Measurements from ENCODE around the gene FBXW11. TPM values are rescaled to one million over a fixed set of nuclear protein-coding genes. Genes with fewer than 3 reads are reported as not detected.
"Not testable (repeated sequence)": the region's sequence is repeated elsewhere in the genome, so short reads cannot be mapped to it uniquely, and the experiment has no call there.

FBXW11 gene
- total RNA-seq, 1 experiment from 2014 or later, result 71.1 TPM

DNA sequence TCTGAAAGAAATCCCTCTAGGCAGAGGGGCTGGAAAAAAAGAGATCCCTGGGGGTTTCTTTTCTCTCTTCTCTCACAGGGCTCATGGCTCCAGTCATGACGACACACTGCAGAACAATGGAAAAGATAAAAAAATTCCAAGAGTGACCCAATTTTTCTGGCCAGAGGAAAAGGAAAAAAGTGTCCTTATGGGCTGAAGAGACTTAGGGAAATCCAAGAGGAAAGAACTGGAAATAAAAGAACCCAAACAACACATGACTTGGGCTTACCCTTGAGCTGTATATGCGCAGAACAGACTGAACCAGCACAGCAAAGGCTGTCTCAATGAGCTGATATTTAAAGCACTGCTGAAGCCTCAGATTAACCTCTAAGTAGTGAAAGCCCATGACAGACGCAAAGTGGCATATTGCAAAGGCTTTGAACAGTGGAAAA, 118.4 kb downstream of the FBXW11 start:
- DNase-seq, result no peak
- H3K4me3 ChIP-seq, result no peak overlapping the region
- no peaks in the 10 kb centered on the region for H3K27me3 ChIP-seq
- peaks cover 59% of the 10 kb centered on the region for H3K36me3 ChIP-seq
- no peaks in the 10 kb centered on the region for H3K9me3 ChIP-seq

DNA sequence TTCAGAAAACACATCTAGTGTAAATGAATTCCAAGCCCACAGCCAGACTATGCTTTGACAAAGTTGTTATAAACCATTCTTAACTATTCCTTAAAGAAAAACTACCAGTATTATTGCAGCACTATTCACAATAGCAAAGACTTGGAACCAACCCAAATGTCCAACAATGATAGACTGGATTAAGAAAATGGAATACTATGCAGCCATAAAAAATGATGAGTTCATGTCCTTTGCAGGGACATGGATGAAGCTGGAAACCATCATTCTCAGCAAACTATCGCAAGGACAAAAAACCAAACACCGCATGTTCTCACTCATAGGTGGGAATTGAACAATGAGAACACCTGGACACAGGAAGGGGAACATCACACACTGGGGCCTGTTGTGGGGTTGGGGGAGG, 120.4 kb downstream of the FBXW11 start:
- H3K27me3 ChIP-seq, H3K4me3 ChIP-seq, H3K9me3 ChIP-seq, DNase-seq: not testable (repeated sequence)
- peaks cover 47% of the 10 kb centered on the region for H3K36me3 ChIP-seq

DNA sequence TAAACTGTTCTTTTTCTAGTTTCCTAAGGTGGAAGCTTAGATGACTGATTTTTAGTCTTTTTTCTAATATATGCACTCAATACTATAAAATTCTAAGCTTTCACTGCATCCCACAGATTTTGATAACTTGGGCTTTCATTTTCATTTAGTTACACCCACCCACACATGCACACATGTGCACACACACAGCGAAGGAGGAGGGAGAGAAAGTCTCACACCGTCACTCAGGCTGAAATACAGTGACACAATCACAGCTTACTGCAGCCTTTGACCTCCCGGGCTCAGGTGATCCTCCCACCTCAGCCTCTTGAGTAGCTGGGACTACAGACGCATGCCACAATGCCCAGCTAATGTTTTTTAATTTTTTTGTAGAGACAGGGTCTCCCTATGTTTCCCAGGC, 124.3 kb downstream of the FBXW11 start:
- H3K9me3 ChIP-seq, result no peaks in the 10 kb centered on the region
- no peak for DNase-seq
- no peaks in the 10 kb centered on the region for H3K27me3 ChIP-seq
- no peak overlapping the region for H3K4me3 ChIP-seq
- peaks cover 41% of the 10 kb centered on the region for H3K36me3 ChIP-seq

DNA sequence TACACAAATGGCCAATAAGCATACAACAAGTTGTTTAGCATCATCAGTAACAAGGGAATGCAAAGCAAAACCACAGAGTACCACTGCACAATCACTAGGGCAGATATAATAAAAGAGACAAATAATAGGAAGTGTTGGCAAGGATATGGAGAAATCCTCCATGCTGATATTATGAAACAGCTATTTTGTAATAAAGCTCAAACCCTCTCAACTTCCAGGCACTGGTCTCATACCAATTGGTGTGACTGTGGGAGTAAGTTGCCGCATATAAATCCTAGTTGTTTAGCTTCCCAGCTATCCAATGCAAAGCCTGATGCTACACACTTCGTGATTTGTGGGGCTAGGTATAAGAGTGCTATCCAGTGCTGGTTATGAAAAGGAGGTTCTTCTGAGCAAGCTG, 132.2 kb downstream of the FBXW11 start:
- no peak overlapping the region for H3K4me3 ChIP-seq
- DNase-seq, result no peak
- peaks cover 55% of the 10 kb centered on the region for H3K36me3 ChIP-seq

DNA sequence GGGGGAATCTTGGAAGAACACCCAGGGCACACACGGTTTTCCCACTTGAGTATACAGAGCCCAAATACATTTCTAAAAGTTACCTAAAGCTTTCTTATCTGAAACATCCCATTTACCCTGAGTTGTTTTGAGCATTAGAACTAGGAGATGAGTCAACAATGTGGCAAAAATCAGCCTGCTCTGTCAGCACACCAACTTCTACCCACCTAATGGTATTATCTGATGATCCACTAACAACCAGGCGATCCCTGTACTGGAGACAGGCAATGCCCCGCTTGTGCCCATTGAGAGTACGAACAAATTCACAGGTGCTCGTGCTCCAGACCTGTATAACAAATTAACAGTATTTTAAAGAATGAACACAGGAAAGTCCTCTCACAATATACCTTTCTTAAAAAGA, 133.8 kb downstream of the FBXW11 start:
- H3K9me3 ChIP-seq, result no peaks in the 10 kb centered on the region
- DNase-seq, result no peak
- H3K4me3 ChIP-seq, result no peak overlapping the region
- H3K27me3 ChIP-seq, result no peaks in the 10 kb centered on the region
- H3K36me3 ChIP-seq, result peaks cover 65% of the 10 kb centered on the region

More for the DNA sequence above, 132.2 kb downstream of the FBXW11 start:
- H3K9me3 ChIP-seq, result no peaks in the 10 kb centered on the region
- H3K27me3 ChIP-seq, result no peaks in the 10 kb centered on the region

DNA sequence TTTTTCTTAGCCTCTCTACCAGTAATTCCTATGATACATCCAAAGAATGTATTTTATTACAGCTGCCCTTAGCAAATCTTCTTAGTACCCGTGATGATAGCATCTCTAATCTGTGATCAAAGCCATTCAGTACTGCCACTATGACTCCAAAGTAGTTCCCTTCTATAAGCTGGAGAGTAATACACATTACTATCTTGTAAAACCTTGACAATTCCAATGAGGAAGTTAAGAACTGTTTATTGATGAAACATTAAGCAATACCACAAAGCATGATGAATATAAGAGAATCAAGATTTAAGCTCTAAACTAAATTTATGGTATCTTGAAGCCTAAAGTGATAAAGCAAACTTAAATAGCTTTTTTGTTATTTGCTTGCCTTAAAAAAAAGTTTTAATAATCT, 134.7 kb downstream of the FBXW11 start:
- H3K9me3 ChIP-seq, result no peaks in the 10 kb centered on the region
- H3K36me3 ChIP-seq, result peaks cover 65% of the 10 kb centered on the region
- no peak for DNase-seq
- H3K27me3 ChIP-seq, result no peaks in the 10 kb centered on the region
- H3K4me3 ChIP-seq, result no peak overlapping the region

DNA sequence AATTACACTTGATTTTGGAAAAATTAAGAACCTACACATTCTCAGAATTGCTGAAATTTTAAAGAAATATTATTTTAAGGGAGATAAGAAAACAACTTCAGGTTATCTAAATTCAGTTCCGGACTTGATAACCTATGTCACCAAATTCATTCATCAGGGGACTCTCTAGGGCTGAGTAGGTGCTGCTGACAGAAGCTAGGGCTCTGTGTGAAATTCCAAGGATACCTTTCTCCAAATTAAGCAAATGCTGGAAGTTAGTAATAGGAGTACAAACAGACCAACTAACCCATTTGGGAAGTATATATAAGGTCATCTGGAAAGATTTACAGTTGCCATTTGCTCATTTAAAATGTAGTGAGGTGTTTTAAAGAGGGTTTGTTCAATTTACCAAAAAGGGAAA, 136.5 kb downstream of the FBXW11 start:
- Histone ChIP-seq H3K27me3 (no peaks in the 10 kb centered on the region), H3K9me3 (no peaks in the 10 kb centered on the region), H3K36me3 (peaks cover 58% of the 10 kb centered on the region), H3K4me3 (no peak overlapping the region)
- DNase-seq, result no peak

DNA sequence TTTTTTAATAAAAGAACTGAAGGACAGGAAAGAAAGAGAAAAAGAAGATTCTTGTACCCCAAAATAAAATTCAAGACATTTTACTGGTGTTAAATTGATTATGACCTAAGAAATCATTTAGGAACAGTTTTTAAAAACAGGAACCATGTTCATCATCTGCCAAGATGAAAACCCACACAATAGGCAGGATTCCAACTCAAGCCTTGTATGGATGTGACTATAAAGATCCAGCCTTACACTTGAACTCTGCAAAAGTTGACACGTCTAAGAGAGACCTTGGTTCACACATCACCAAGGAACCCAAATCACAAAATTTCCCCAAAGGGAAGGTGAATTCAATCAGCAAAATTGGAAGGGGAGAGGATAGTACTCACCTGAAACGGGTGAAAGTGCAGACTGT, 138.2 kb downstream of the FBXW11 start:
- no peak for DNase-seq
- Histone ChIP-seq H3K9me3 (no peaks in the 10 kb centered on the region), H3K36me3 (peaks cover 60% of the 10 kb centered on the region), H3K4me3 (no peak overlapping the region), H3K27me3 (no peaks in the 10 kb centered on the region)

DNA sequence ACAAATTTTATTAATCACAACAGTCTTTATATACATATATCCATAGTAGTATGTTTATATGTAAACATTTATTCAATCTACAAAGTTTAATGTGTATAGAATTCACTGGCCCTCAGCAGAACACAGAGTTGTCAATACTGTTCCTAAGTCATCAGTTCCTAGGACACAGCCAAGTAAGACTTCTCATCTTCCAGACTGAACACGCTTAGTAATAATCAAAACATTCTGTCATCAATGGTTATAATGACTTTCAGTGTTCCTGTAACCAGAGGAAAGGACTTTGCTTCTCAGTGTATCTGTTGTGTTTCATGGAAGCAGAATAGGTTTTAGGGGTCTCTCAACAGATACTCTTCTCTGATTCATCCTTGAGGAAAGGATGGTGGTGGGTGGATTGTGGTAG, 138.7 kb downstream of the FBXW11 start:
- H3K4me3 ChIP-seq, result no peak overlapping the region
- H3K36me3 ChIP-seq, result peaks cover 63% of the 10 kb centered on the region
- H3K27me3 ChIP-seq, result no peaks in the 10 kb centered on the region
- no peak for DNase-seq
- no peaks in the 10 kb centered on the region for H3K9me3 ChIP-seq

DNA sequence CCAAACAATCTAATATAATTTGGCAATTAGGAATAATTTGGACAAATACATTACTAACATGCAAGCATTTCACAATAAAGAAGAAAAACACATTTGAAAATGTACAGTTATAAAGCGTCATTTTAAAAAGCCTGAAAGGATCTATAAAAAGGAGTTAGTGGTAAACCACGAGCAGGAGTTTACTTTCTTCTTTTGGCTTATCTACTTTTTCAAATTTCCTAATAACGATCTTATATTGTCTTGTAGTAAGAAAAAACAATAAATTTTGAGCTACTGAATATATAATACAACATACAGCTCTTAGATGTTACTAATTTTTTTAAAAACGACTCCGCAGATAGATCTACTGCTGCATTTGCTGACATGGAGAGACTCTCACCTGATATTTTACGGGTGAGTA, 141.0 kb downstream of the FBXW11 start:
- Histone ChIP-seq H3K9me3 (no peaks in the 10 kb centered on the region), H3K27me3 (no peaks in the 10 kb centered on the region), H3K36me3 (peaks cover 60% of the 10 kb centered on the region), H3K4me3 (no peak overlapping the region)
- no peak for DNase-seq

DNA sequence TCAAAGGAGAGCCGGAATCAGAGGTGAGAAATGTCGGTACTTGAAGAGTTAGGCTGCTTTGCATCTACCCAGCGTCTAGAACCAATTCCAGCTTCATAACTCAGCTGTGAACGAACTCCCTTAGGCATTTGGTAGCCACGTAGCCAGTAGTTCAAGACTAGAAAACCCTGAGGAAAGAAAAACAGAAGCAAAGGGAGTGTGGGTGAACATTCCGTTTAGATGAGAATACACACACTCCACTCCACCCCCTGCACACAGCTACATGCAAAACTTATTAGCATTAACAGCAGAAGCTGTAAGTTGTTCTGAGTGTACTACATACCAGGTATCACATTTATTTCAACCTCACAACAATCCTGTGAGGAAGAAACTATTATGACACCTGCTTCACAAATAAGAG, 142.5 kb downstream of the FBXW11 start:
- H3K4me3 ChIP-seq, result no peak overlapping the region
- no peaks in the 10 kb centered on the region for H3K9me3 ChIP-seq
- peaks cover 67% of the 10 kb centered on the region for H3K36me3 ChIP-seq
- H3K27me3 ChIP-seq, result no peaks in the 10 kb centered on the region
- no peak for DNase-seq

DNA sequence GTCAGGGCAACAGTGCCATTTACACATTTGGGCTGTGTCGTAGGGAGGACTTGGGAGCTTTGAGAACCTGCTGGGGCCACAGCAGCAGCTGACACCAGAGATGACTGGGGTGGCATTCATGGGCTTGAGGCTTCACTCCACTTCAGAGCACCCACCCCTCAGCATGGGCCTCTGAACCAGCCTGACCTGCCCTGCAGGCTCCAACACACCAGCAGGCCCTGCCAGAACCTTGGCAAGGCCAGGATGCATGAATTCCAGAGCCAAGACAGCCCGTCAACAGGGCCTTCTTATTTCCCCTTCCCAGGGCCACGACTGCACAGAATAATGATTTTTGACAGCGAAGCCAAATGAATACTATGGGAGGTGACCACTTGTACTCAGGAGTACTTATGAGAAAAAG, 143.8 kb downstream of the FBXW11 start:
- Histone ChIP-seq H3K4me3 (no peak overlapping the region), H3K9me3 (no peaks in the 10 kb centered on the region), H3K27me3 (no peaks in the 10 kb centered on the region), H3K36me3 (peaks cover 65% of the 10 kb centered on the region)
- DNase-seq, result no peak

DNA sequence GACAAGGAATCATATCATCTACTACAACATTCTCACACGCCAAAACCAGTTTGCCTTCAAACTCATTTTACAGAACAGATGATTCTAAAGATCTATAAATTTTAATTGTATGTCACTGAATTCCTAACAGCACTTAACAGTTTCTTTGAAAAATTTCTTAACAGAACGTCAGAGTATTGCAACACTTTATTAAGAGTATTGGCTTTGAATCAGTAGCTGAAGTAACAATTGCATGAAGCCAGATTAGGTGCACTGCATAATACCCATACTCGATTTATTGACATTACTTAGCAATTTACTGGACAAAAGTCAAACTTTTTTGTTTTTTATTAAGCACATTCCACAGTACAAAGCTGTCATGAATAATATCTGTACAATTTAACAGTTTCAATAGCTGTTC, 145.1 kb downstream of the FBXW11 start:
- Histone ChIP-seq H3K27me3 (no peaks in the 10 kb centered on the region), H3K36me3 (peaks cover 56% of the 10 kb centered on the region), H3K9me3 (no peaks in the 10 kb centered on the region; the same call in 1 of the 2 replicates), H3K4me3 (no peak overlapping the region)
- no peak for DNase-seq

DNA sequence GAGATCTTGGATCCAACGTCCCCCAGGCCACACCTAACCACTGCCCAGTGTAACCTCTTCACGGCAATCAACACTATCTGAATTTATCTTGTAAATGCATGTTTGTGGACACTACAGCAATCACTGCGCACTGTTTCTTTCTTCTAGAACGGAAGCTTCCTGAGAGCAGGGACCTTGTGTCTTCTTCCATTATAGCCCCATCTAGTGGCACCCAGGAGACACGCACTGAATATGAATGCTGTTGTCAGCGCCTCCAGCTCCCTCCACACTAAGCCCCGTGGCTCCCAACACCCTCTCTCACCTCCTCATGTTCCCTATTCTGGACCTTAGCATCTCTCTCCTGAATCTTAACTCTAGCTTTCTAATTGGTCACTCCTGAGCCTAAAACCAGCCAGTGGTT, 148.1 kb downstream of the FBXW11 start:
- DNase-seq, result no peak
- Histone ChIP-seq H3K36me3 (peaks cover 55% of the 10 kb centered on the region), H3K4me3 (no peak overlapping the region), H3K27me3 (no peaks in the 10 kb centered on the region), H3K9me3 (no peaks in the 10 kb centered on the region; the same call in 1 of the 2 replicates)

DNA sequence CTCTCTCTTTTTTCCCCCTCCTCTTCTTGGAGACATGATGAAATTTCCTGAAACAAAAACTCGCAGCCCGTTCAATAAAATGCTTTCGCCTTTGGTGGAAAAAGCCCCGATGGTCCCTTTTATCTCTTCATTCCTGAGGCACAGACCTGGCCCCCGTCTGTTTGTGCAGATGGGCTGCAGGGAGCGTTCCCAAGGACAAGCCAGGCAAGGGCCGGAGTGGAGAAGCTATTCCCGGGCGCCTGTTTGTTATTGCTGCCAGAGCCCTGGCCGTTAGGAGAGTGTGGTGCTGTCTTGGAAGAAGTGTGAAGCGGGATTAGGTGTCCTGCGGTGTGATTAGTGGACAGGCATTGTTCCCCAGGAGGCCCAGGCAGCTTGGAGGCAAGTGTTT, 149.0 kb downstream of the FBXW11 start:
- Histone ChIP-seq H3K27me3 (no peaks in the 10 kb centered on the region), H3K9me3 (no peaks in the 10 kb centered on the region; the same call in 1 of the 2 replicates), H3K36me3 (peaks cover 53% of the 10 kb centered on the region), H3K4me3 (no peak overlapping the region)
- DNase-seq, result no peak

DNA sequence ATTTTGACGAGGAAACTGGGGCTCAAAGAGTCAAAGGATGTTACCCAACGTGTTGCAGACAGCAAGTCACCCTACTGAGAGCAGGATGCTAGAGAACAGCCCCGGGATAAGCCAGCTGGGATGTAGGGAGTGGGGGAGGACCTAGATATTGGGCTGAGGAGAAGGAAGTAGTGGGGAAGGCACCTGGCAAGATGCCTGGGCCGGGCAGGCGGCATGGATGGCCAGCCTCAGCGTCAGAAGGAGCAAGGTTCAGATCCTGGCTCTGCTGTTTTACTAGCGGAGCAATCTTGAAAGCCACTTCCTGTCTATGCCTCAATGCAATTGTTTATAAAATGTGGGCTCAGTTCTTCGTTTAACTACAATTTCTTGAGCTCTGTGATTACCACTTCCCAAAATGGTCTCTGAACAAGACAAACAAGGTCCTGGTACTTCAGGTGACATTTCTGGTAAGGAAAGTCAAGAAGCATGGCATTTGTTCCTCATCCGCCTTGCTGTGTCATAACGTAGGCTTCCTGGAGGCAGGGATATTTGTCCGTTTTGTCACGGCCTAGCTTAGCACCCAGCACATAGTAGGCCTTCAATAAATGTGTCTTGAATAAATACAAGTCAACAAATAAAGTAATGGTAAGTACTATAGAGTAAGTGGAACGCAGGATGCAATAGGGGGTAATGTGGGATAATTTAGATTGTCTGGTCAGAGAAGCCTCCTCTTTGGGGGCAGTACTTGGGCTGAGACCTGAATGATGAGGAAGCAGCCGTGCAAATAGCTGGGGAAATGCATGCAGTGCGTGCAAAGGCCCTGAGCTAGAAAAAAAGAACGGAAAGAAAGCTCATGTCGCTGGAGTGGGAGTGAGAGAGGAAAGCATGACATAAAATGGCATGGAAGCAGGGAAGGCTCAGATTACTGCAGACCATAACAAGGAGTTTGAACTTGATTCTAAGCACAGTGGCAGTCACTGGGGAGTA, 150.4 kb downstream of the FBXW11 start:
- Histone ChIP-seq H3K27me3 (no peaks in the 10 kb centered on the region), H3K9me3 (no peaks in the 10 kb centered on the region; the same call in 1 of the 2 replicates), H3K36me3 (peaks cover 53% of the 10 kb centered on the region), H3K4me3 (no peak overlapping the region)
- DNase-seq, result no peak

DNA sequence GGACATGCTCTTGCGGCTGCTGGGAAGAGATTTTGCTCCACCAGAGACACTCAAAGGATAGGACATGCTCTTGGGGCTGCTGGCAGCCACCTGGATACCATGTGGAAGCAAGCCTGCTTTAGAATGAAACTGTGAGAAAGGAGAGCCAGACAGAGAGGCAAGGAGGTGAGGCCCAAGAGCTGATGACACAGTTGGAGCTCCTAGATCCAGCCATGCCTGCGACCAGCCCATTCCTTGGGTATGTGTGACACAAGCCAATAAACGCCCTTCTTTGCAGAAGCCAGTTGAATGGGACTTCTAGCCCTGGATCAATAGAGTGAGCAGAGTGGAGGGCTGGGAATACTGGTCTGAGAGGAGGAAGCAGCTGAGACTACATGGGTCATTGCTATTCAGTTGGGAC, 151.2 kb downstream of the FBXW11 start:
- no peak for DNase-seq
- H3K9me3 ChIP-seq, result no peaks in the 10 kb centered on the region; the same call in 1 of the 2 replicates
- peaks cover 46% of the 10 kb centered on the region for H3K36me3 ChIP-seq
- no peaks in the 10 kb centered on the region for H3K27me3 ChIP-seq
- no peak overlapping the region for H3K4me3 ChIP-seq

DNA sequence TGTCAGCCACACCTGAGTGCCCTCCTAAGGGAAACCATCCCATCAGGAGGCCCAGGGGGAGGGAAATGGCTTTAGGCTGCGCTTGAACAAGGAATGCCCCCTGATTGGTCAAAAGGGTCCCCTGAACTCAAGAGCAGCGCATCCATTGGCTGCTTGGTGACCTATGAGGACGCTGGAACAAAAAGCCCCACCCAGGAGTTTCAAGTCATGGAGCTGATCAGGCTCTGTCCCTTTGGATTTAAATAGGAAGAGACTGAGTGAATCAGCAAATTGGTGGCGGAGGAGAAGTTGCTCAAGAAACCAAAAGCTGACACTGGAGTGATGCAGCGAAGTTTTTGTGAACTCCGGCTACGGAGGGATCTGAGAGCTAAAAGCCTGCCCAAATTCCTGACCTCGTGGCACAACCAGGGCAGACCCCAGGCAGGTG, 154.2 kb downstream of the FBXW11 start:
- H3K9me3 ChIP-seq, result no peaks in the 10 kb centered on the region; the same call in 1 of the 2 replicates
- H3K27me3 ChIP-seq, result no peaks in the 10 kb centered on the region
- peaks cover 25% of the 10 kb centered on the region for H3K36me3 ChIP-seq
- DNase-seq, result no peak
- H3K4me3 ChIP-seq, result no peak overlapping the region

Measured in MG63 (cell line).